Measurements from ENCODE around the gene PPP1CC. TPM values are rescaled to one million over a fixed set of nuclear protein-coding genes. Genes with fewer than 3 reads are reported as not detected.
A peak's percentile ranks its signal among the peaks of the same experiment; 100 is the strongest.

Gene PPP1CC
- total and polyA plus RNA-seq, 11 donors: 90.6 to 207 (median 140) TPM

DNA sequence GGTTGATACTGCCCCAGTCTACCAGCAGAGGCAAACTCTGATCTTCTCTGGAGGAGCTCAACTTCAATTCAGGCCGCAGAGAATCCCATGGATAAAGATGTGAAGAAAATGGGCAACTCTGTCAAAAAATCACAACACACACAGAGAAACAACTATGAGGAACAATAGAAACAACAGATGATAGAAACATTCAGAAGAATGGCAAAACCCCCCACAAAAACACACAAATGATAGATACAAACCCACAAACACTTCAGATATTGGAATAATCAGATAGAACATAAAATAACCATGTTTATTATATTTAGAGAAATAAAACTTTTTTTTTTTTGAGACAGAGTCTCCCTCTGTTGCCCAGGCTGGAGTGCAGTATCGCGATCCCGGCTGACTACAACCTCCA is 33.8 kb downstream of the PPP1CC start:
- H3K27me3 ChIP-seq: no peaks in the 10 kb centered on the region
- H3K9me3 ChIP-seq: no peaks in the 10 kb centered on the region
- no peak overlapping the region for H3K4me3 ChIP-seq
- intact Hi-C loops (cut with DNase I): loop anchor here in 1 of 10 donors (10.0 kb wide), 1 partner anchor 176 kb away; no protein-coding TSS in a partner anchor
- no peak for TF ChIP-seq POLR2A (IDR thresholded peaks at IDR 0.05)
- H3K27ac ChIP-seq: no peak overlapping the region
- DNase-seq (no peak), ATAC-seq (no peak)
- WGBS, 4 donors: 96 to 99% (median 98%) methylated on average over 4 of the region's 4 CpGs
- peaks cover 0 to 9% (median 0%) of the 10 kb centered on the region in 9 donors for H3K36me3 ChIP-seq
- no peaks in the 10 kb centered on the region for H3K4me1 ChIP-seq

DNA sequence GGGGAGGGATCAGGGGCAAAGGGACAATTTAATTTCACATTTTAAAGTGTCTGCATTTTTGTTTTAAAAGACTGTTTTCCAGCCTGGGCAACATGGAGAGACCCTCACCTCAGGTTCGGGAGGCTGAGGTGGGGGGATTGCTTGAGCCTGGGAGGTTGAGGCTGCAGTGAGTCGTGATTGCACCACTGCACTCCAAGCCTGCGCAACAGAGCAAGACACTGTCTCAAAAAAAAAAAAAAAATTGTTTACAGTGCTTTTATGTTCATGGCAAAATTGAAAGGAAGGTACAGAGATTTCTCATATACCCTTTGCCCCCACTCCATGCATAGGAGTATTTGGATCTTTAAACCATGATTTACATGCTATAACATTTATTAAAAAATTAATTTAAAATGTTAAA is 37.4 kb downstream of the PPP1CC start:
- no peak for TF ChIP-seq POLR2A (IDR thresholded peaks at IDR 0.05)
- TF ChIP-seq, protein P1, sequence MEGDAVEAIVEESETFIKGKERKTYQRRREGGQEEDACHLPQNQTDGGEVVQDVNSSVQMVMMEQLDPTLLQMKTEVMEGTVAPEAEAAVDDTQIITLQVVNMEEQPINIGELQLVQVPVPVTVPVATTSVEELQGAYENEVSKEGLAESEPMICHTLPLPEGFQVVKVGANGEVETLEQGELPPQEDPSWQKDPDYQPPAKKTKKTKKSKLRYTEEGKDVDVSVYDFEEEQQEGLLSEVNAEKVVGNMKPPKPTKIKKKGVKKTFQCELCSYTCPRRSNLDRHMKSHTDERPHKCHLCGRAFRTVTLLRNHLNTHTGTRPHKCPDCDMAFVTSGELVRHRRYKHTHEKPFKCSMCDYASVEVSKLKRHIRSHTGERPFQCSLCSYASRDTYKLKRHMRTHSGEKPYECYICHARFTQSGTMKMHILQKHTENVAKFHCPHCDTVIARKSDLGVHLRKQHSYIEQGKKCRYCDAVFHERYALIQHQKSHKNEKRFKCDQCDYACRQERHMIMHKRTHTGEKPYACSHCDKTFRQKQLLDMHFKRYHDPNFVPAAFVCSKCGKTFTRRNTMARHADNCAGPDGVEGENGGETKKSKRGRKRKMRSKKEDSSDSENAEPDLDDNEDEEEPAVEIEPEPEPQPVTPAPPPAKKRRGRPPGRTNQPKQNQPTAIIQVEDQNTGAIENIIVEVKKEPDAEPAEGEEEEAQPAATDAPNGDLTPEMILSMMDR (IDR thresholded peaks at IDR 0.05): no peak
- H3K4me3 ChIP-seq: no peak overlapping the region
- H3K27ac ChIP-seq: no peak overlapping the region
- no peaks in the 10 kb centered on the region for H3K36me3 ChIP-seq
- WGBS, 4 donors: 76 to 88% (median 84%) methylated on average over 3 of the region's 3 CpGs
- intact Hi-C loops (cut with DNase I): loop anchor here in 1 of 10 donors (10.0 kb wide), 1 partner anchor 179 kb away; no protein-coding TSS in a partner anchor
- no peaks in the 10 kb centered on the region for H3K9me3 ChIP-seq
- no peak for ATAC-seq
- H3K4me1 ChIP-seq: no peaks in the 10 kb centered on the region
- DNase-seq: no peak
- H3K27me3 ChIP-seq: no peaks in the 10 kb centered on the region

DNA sequence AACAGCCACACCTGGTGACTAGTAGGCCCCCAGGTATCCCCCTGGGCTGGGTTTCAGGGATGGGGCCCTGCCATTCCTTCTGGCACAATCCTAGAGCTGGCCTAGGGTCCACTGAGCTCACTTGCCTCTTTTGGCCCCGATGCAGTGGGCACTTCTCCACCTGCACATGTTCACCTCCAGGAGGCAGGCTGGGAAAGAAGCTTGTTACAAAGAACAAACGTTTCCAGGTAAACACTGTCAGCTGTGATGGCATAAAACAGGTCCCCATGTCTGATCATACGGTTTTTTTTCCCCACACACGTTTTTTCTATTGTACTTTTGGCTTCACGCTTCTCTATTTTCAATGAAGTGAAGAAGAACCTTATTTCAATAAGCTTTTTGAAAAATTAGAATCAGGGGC is 37.9 kb downstream of the PPP1CC start:
- H3K9me3 ChIP-seq: no peaks in the 10 kb centered on the region
- intact Hi-C loops (cut with DNase I): loop anchor here in 2 of 10 donors (5.0 to 10.0 kb wide), 2 partner anchors 180 to 183 kb away; no protein-coding TSS in a partner anchor
- 37 to 44% (median 42%) methylated on average over 5 of the region's 5 CpGs for WGBS, 4 donors
- TF ChIP-seq, protein P1 (IDR thresholded peaks at IDR 0.05): no peak
- TF ChIP-seq POLR2A (IDR thresholded peaks at IDR 0.05): no peak
- no peak overlapping the region for H3K4me3 ChIP-seq
- DNase-seq (no peak), ATAC-seq (peak in 1 of 4 donors; percentile 11)
- H3K36me3 ChIP-seq: no peaks in the 10 kb centered on the region
- H3K4me1 ChIP-seq: peaks cover 0 to 2% (median 0%) of the 10 kb centered on the region in 12 donors
- H3K27me3 ChIP-seq: no peaks in the 10 kb centered on the region
- H3K27ac ChIP-seq: no peak overlapping the region

DNA sequence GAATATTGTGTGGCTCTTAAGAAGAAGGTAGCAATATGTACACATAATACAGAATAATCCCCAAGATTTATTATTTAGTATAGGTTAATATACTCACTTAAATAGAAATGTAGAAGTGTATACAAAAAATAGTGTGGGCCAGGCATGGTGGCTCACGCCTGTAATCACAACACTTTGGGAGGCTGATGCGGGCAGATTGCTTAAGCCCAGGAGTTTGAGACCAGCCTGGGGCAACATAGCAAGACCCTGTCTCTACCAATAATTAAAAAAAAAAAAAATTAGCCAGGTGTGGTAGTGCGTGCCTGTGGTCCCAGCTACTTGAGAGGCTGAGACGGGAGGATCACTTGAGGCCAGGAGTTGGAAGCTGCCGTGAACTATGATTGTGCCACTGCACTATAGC is 38.5 kb downstream of the PPP1CC start:
- ATAC-seq (no peak), DNase-seq (no peak)
- Histone ChIP-seq H3K9me3 (no peaks in the 10 kb centered on the region), H3K4me3 (no peak overlapping the region), H3K4me1 (peaks cover 0 to 7% (median 4%) of the 10 kb centered on the region in 12 donors), H3K27ac (no peak overlapping the region), H3K27me3 (no peaks in the 10 kb centered on the region), H3K36me3 (no peaks in the 10 kb centered on the region)
- intact Hi-C loops (cut with DNase I): loop anchor here in 2 of 10 donors (5.0 to 10.0 kb wide), 2 partner anchors 181 to 183 kb away; no protein-coding TSS in a partner anchor
- no peak for TF ChIP-seq POLR2A (IDR thresholded peaks at IDR 0.05)
- TF ChIP-seq, protein P1 (IDR thresholded peaks at IDR 0.05): no peak
- 90 to 97% (median 97%) methylated on average over 5 of the region's 5 CpGs for WGBS, 4 donors

DNA sequence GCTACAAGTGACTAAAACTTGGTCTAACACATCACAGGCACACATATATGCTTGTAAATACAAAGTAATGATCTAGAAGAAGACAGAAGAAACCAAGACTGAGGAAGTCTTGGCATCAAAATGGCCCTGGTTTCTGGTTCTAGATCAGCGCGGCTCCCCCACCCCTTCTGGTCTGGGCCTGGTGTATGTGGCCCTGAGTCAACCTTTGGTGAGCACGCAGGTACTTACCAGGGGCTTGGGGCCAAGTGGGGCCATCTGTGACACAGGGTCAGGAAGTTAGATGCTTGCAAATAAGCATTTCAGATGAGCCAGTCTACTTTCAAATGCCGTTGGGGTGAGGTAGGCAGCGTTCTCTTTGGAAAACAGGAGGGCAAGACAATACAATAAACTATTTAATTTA is 40.6 kb downstream of the PPP1CC start:
- ATAC-seq (no peak), DNase-seq (no peak)
- 92 to 95% (median 95%) methylated on average over 5 of the region's 5 CpGs for WGBS, 4 donors
- Histone ChIP-seq H3K36me3 (no peaks in the 10 kb centered on the region), H3K4me1 (peaks cover 0 to 26% (median 14%) of the 10 kb centered on the region in 12 donors), H3K27me3 (no peaks in the 10 kb centered on the region), H3K4me3 (no peak overlapping the region), H3K9me3 (no peaks in the 10 kb centered on the region), H3K27ac (no peak overlapping the region)
- intact Hi-C loops (cut with DNase I): loop anchor here in 2 of 10 donors (5.0 to 10.0 kb wide), 2 partner anchors 183 to 185 kb away; no protein-coding TSS in a partner anchor
- TF ChIP-seq, protein P1 (IDR thresholded peaks at IDR 0.05): no peak
- TF ChIP-seq POLR2A (IDR thresholded peaks at IDR 0.05): no peak
